WI38 (cell line): Measurements from ENCODE around the gene ZNF497.

Experiments
- H3K4me3 ChIP-seq: 2 replicates; pipeline ENCODE4 v1.5.1; 2011; ENCODE audit warnings: low read depth, mild to moderate bottlenecking, control low read depth, low read length
- TF ChIP-seq, protein P1 (sequence below): IDR thresholded peaks from 2 replicates; pipeline ENCODE4 v1.5.1; 2012; ENCODE audit warnings: low read depth, mild to moderate bottlenecking, control low read depth, low read length

Gene ZNF497

DNA sequence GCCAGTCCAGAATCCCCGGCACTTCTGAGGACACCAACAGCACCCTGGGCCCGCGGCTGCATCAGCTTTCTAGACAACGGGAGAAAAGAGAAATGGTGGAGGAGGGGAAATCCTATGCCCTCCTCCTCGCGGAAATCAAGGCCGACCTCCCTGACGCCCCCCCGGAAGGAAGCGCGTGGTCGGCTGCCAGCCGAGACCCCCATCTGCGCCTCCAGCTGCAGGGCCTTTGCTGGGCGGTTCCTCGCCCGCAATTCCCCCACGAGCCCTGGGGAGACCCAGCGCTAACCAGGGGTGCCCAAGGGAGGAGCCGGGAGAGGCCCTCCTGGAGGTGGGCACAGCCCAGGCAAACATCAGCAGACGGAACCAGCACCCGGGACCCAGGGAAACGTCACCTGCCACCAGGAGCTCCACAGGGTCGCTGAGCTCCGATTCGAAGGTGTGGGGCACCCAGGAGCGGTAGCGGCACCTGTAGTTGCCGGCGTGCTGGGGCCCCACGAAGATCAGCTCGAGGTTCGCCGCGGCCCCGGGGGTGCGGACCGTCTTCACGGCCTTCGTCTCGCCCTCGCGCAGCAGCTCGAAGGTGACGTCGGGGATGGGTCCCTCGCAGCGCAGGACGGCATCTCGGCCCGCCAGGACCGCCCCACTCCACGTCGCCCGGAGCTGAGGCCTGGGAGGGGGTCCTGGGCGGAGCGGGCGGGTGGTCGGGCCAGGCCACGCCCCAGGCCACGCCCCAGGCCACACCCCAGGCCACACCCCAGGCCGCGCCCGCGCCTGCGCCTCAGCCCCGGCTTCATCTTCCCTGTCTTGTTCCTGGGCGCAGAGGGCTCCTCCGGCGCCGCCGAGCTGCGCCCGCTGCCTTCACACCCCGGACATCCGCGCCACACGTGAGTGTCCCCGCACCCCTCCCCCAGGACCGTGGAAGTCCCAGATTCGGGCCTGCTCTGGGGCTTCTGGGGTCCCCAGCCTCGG, 15.3 kb downstream of the ZNF497 start:
- H3K4me3 ChIP-seq: peak overlapping the region; percentile 87
- TF ChIP-seq, protein P1, sequence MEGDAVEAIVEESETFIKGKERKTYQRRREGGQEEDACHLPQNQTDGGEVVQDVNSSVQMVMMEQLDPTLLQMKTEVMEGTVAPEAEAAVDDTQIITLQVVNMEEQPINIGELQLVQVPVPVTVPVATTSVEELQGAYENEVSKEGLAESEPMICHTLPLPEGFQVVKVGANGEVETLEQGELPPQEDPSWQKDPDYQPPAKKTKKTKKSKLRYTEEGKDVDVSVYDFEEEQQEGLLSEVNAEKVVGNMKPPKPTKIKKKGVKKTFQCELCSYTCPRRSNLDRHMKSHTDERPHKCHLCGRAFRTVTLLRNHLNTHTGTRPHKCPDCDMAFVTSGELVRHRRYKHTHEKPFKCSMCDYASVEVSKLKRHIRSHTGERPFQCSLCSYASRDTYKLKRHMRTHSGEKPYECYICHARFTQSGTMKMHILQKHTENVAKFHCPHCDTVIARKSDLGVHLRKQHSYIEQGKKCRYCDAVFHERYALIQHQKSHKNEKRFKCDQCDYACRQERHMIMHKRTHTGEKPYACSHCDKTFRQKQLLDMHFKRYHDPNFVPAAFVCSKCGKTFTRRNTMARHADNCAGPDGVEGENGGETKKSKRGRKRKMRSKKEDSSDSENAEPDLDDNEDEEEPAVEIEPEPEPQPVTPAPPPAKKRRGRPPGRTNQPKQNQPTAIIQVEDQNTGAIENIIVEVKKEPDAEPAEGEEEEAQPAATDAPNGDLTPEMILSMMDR: no peak

DNA sequence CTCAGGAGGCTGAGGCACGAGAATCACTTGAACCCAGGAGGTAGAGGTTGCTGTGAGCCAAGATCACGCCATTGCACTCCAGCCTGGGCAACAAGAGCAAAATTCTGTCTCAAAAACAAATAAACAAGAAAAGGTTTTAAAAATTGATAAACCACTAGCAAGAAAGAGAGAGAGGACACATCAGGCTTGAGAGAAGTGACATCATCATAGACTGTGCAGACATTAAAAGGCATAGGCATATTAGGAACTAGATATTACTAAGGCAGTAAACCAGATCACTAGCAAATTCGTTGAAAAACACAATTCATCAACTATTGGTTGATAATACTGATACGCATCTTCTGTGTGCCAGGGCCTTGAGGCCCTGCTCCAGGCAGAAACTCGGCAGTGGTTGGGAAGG, 17.0 kb downstream of the ZNF497 start:
- H3K4me3 ChIP-seq: no peak overlapping the region
- TF ChIP-seq, protein P1: no peak

DNA sequence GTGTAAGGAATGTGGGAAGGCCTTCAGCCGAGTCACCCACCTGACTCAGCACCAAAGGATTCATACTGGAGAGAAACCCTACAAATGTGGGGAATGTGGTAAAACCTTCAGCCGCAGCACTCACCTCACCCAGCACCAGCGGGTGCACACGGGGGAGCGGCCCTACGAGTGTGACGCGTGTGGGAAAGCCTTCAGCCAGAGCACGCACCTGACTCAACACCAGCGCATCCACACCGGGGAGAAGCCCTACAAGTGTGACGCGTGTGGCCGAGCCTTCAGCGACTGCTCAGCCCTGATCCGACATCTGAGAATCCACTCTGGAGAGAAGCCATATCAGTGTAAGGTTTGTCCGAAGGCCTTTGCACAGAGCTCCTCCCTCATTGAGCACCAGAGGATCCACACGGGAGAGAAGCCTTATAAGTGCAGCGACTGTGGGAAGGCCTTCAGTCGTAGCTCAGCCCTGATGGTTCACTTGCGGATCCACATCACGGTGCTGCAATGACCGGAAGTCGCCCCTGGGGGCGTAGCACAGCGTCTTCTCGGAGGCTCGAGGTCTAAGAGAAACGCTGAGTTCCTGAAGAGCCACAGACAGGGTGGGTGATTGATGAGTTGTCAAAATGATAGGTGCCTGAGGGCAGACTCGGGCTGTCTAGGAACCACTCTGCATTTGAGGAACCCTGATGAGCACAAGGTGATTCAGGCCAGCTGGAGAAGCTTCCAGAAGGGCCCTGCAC, 23.6 kb downstream of the ZNF497 start:
- no peak overlapping the region for H3K4me3 ChIP-seq

DNA sequence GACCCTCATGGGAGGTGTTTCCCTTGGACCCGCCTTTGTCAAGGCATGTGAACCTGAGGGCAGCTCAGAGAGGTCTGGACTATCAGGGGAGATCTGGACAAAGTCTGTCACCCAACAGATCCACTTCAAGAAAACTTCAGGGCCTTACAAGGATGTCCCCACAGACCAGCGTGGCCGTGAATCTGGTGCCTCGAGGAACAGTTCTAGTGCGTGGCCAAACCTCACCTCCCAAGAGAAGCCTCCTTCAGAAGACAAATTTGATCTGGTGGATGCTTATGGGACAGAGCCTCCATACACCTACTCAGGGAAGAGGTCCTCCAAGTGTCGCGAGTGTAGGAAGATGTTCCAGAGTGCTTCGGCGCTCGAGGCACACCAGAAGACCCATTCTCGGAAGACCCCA, 24.2 kb downstream of the ZNF497 start:
- TF ChIP-seq, protein P1: no peak

More for the DNA sequence above, 23.6 kb downstream of the ZNF497 start:
- TF ChIP-seq, protein P1: no peak

GRCh38 chr19:58336820-58337219, 25.7 kb downstream of the ZNF497 start:
- TF ChIP-seq, protein P1: no peak
- H3K4me3 ChIP-seq: no peak overlapping the region

More for the DNA sequence above, 24.2 kb downstream of the ZNF497 start:
- H3K4me3 ChIP-seq: no peak overlapping the region

GRCh38 chr19:58336216-58336615, 26.3 kb downstream of the ZNF497 start:
- TF ChIP-seq, protein P1: no peak
- H3K4me3 ChIP-seq: no peak overlapping the region

DNA sequence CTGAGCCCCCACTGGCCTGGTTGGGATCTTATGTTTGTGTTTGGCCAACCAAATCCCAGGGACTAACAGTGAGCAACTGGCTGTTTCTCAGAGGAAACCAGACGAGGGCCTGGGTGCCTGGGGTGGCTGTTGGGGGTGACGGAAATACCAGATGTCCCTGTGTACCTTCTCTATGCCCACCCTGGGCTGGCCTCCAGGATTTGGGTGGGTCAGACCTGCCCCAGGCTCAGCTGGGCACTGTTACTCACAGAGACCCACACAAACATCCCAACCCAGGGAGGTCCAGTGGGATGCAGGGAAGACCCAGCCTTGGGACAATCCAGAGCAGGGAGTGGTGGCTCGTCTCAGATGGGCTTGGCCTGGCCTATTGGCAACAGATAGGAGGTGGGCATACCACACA, 26.9 kb downstream of the ZNF497 start:
- TF ChIP-seq, protein P1: no peak
- H3K4me3 ChIP-seq: no peak overlapping the region
